ENCODE results near the gene DROSHA. TPM values are rescaled to one million over a fixed set of nuclear protein-coding genes. Genes with fewer than 3 reads are reported as not detected.

The DROSHA gene
- 73.5 TPM for total RNA-seq (2021; ENCODE audit: unreplicated experiment)
- polyA plus RNA-seq (2012) = 33.6 and 37.5 TPM in 2 replicates
- Bru-seq, nascent RNA = percentile 76 among the genes with signal in this experiment
- BruChase-seq, experiment 1, labeled RNA remaining after a 6-hour chase = percentile 75 among the genes with signal in this experiment
- percentile 73 among the genes with signal in this experiment for BruChase-seq, experiment 2, labeled RNA remaining after a 2-hour chase
- long read RNA-seq, full-length matches to known transcripts = 1 of 65 reads
- long read RNA-seq, partial matches to known transcripts = 25 of 65 reads
- long read RNA-seq, other reads (novel, unspliced or antisense) = 39 of 65 reads

GRCh38 chr5:31531888-31532547, at the start of gene DROSHA, which contains the start of gene C5orf22:
DROSHA (minus strand) TSS chr5:31532093; CDS start chr5:31529059, 3,034 bp downstream.
C5orf22 (plus strand) TSS chr5:31532301; CDS start chr5:31532393, 92 bp downstream.
- Histone ChIP-seq H4K20me1 (ENCODE audit: insufficient read depth) (no peaks in the 10 kb centered on the region), H3K4me1 (ENCODE audit: control insufficient read depth in 1 of 2, insufficient read depth in 2 of 2, low read length in 2 of 2) (peaks cover 11 to 17% of the 10 kb centered on the region in 2 experiments), H3K9me3 (ENCODE audit: control insufficient read depth in 1 of 2, insufficient read depth in 1 of 2, low read depth in 1 of 2, low read length in 2 of 2) (no peaks in the 10 kb centered on the region), H3K79me2 (ENCODE audit: insufficient read depth, low read length) (peaks cover 65% of the 10 kb centered on the region), H3K4me2 (ENCODE audit: low read length) (peak within 1 kb of the TSS; percentile 76), H3K9me2 (ENCODE audit: insufficient read depth) (no peaks in the 10 kb centered on the region), H3K36me3 (ENCODE audit: control insufficient read depth in 1 of 2, insufficient read depth in 2 of 2, low read length in 2 of 2) (peaks cover 28 to 39% of the 10 kb centered on the region in 2 experiments), H2AFZ (ENCODE audit: low read depth, low read length, poor library complexity, severe bottlenecking) (peak within 1 kb of the TSS; percentile 52), H3K27ac (ENCODE audit: low read depth, low read length) (peak within 1 kb of the TSS; percentile 78), H3K4me3 (replicated peaks in 1 of 2; ENCODE audit: low read depth in 1 of 2, low read length in 2 of 2) (peak within 1 kb of the TSS; percentile 67 to 98), H3K9ac (ENCODE audit: low read length) (peak within 1 kb of the TSS; percentile 84), H3K27me3 (ENCODE audit: insufficient read depth, low read length) (no peaks in the 10 kb centered on the region)
- intact Hi-C loops (cut with micrococcal nuclease) = no loop called here
- CTCF ChIA-PET = interaction anchor here (0.6 to 1.6 kb wide), 2 partner anchors 277 to 561 kb away, joined by 3 to 6 read pairs; no protein-coding TSS in a partner anchor
- DNase-seq (ENCODE audit: low read depth, low spot score) (peak; percentile 91), ATAC-seq (peak; percentile 95)
- TF ChIP-seq SRF (IDR thresholded peaks at IDR 0.05; ENCODE audit: low read depth) = no peak
- TF ChIP-seq CEBPB (IDR thresholded peaks at IDR 0.05; ENCODE audit: low read depth) = no peak
- peak; percentile 98 for TF ChIP-seq SP1 (IDR thresholded peaks at IDR 0.05; ENCODE audit: low read depth)
- peak; percentile 40 for TF ChIP-seq SIN3A (IDR thresholded peaks at IDR 0.05; ENCODE audit: low read depth)
- TF ChIP-seq ELF1 (IDR thresholded peaks at IDR 0.05; ENCODE audit: borderline replicate concordance, low read depth) = peak; percentile 67
- TF ChIP-seq CBX3 (IDR thresholded peaks at IDR 0.05; ENCODE audit: low read depth) = no peak
- peak; percentile 78 for TF ChIP-seq POLR2AphosphoS5 (IDR thresholded peaks at IDR 0.05; ENCODE audit: low read depth, low read length)
- TF ChIP-seq MAX (IDR thresholded peaks at IDR 0.05) = peak; percentile 45
- peak; percentile 54; the same call in 1 of the 2 replicates for TF ChIP-seq EGR1 (IDR thresholded peaks at IDR 0.05; ENCODE audit: low read depth)
- peak; percentile 21 for TF ChIP-seq TCF7L2 (IDR thresholded peaks at IDR 0.05; ENCODE audit: borderline replicate concordance, extremely low read depth, insufficient read depth, insufficient read length)
- TF ChIP-seq ZFX (IDR thresholded peaks at IDR 0.05) = peak; percentile 51
- TF ChIP-seq POLR2A (IDR thresholded peaks at IDR 0.05; ENCODE audit: borderline replicate concordance, extremely low read depth, insufficient read depth, insufficient read length) = peak; percentile 77
- TF ChIP-seq ZNF274 (IDR thresholded peaks at IDR 0.05; ENCODE audit: low read depth, low read length) = no peak
- RAD21 ChIA-PET (ENCODE audit: low non-redundant PET in 1 of 2, low total read pairs in 2 of 2, uncharacterized antibody in 2 of 2, unreplicated experiment in 2 of 2) = interaction anchor here in 1 of 2 experiments (0.7 kb wide), 1 partner anchor 31 kb away, joined by 3 read pairs; no protein-coding TSS in a partner anchor
- no TSS peak for BruUV-seq (replicated peaks)
- POLR2A ChIA-PET = interaction anchor here (0.6 to 1.5 kb wide), 3 partner anchors 12 to 346 kb away, joined by 3 read pairs; no protein-coding TSS in a partner anchor
